Thyroid gland (tissue), 4 donors: ENCODE measurements around the gene WWTR1.

Source experiments
- POLR2A ChIP-seq, 2 donors: fragments of 450-650 bp; IDR thresholded peaks; one replicate each; pipeline ENCODE4 v1.6.1; 2017; ENCODE audit warnings: antibody characterized with exemption in 2 of 2, mild to moderate bottlenecking in 2 of 2, moderate library complexity in 1 of 2
- TF ChIP-seq, protein P1 (sequence below), 6 experiments: fragments of 200-600 bp in 3 of 6; fragments of 450-650 bp in 3 of 6; sonication (generic) in 3 of 6; IDR thresholded peaks; one replicate each; pipeline ENCODE4 v1.5.1; 2016 to 2019; ENCODE audit warnings: antibody characterized with exemption in 6 of 6, mild to moderate bottlenecking in 2 of 6, inconsistent platforms in 1 of 6, moderate library complexity in 1 of 6

DNA sequence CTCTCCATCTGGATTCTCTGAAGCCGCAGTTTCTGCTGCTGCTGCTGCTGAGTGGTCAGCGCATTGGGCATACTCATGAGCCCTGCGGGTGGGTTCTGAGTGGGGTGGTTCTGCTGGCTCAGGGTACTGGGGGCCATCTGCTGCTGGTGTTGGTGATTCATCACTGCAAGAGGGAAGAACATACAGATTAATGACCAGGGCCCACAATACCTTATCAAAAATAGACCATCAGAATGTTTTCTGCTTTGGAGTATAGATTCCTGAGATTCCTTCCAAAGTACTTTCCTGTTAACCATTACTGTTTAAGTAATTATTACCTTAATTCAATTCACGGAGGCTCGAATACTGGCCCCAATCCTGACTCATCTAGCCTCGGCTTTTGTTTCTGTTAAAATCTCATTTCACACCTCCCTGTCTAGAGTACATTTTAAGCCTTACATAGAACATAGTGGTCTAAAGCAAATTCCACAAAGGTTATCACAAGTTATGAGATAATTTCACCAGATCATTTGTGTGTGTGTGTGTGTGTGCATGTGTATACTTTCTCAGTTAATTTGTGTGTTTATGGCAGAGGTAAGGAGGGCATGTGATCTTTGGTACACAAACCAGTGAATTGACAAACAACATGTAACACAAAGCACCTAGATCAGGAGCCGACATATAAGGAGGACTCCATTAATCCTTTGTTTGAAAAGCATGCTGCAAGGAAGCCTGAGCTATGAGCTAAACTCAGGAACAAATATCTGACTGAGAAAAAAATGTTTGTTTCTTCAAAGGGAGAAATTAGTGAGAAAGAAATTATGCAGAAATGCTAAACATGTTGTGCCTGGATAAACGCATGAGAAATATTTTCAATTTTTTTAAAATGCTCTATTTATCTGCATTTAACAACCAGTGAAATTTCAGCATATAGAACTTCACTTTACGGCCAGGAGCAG lies 115.2 kb downstream of the WWTR1 start:
- TF ChIP-seq, protein P1, sequence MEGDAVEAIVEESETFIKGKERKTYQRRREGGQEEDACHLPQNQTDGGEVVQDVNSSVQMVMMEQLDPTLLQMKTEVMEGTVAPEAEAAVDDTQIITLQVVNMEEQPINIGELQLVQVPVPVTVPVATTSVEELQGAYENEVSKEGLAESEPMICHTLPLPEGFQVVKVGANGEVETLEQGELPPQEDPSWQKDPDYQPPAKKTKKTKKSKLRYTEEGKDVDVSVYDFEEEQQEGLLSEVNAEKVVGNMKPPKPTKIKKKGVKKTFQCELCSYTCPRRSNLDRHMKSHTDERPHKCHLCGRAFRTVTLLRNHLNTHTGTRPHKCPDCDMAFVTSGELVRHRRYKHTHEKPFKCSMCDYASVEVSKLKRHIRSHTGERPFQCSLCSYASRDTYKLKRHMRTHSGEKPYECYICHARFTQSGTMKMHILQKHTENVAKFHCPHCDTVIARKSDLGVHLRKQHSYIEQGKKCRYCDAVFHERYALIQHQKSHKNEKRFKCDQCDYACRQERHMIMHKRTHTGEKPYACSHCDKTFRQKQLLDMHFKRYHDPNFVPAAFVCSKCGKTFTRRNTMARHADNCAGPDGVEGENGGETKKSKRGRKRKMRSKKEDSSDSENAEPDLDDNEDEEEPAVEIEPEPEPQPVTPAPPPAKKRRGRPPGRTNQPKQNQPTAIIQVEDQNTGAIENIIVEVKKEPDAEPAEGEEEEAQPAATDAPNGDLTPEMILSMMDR (IDR thresholded peaks at IDR 0.05) = no peak
- TF ChIP-seq POLR2A (IDR thresholded peaks at IDR 0.05) = no peak
